Kidney epithelial cell (primary cell): Measurements from ENCODE around the gene RALGPS1. TPM values are rescaled to one million over a fixed set of nuclear protein-coding genes. Genes with fewer than 3 reads are reported as not detected.

ENCODE experiments used
- DNase-seq: peaks from one replicate; pipeline ENCODE4 v3.0.0-alpha.2; 2010; ENCODE audit warnings: low read depth
- H3K27me3 ChIP-seq: 2 replicates; pipeline ENCODE4 v1.6.0; 2011; ENCODE audit warnings: low read length; ENCODE audit not compliant: control insufficient read depth, insufficient read depth
- H3K36me3 ChIP-seq: 2 replicates; pipeline ENCODE4 v1.5.1; 2011; ENCODE audit warnings: low read length; ENCODE audit not compliant: control insufficient read depth, insufficient read depth
- H3K4me3 ChIP-seq: 2 replicates; pipeline ENCODE4 v1.5.1; 2011; ENCODE audit warnings: low read depth, mild to moderate bottlenecking, control low read depth, low read length
- CTCF ChIP-seq: IDR thresholded peaks from 2 replicates; pipeline ENCODE4 v1.5.1; 2011; ENCODE audit warnings: mild to moderate bottlenecking, moderate library complexity, low read length, control low read depth, inconsistent platforms; ENCODE audit not compliant: insufficient read depth, poor library complexity, severe bottlenecking
- total RNA-seq: library from RNA; depleted of rRNA; stranded (reverse); fragments of >200 nt; gene quantifications from 2 replicates; pipeline ENCODE4 v1.2.3, GENCODE V29; 2015

The RALGPS1 gene
- total RNA-seq, 1 donor from 2014 or later, result 5.6 TPM

GRCh38 chr9:127155314-127155960 lies 240.9 kb downstream of the RALGPS1 start:
- no peak for TF ChIP-seq CTCF
- Histone ChIP-seq H3K4me3 (no peak overlapping the region), H3K27me3 (no peaks in the 10 kb centered on the region), H3K36me3 (no peaks in the 10 kb centered on the region)
- no peak for DNase-seq

- no peak for TF ChIP-seq CTCF
- H3K4me3 ChIP-seq, result no peak overlapping the region
- DNase-seq, result no peak
- no peaks in the 10 kb centered on the region for H3K36me3 ChIP-seq
- H3K27me3 ChIP-seq, result no peaks in the 10 kb centered on the region
Measured at GRCh38 chr9:127158786-127159324, 244.3 kb downstream of the RALGPS1 start.

- H3K4me3 ChIP-seq, result no peak overlapping the region
- peak; percentile 86 for DNase-seq
- peak; percentile 45 for TF ChIP-seq CTCF
- H3K27me3 ChIP-seq, result no peaks in the 10 kb centered on the region
- no peaks in the 10 kb centered on the region for H3K36me3 ChIP-seq
Measured at GRCh38 chr9:127159325-127159801, 244.8 kb downstream of the RALGPS1 start.

GRCh38 chr9:127159949-127160610 lies 245.5 kb downstream of the RALGPS1 start:
- no peak overlapping the region for H3K4me3 ChIP-seq
- H3K27me3 ChIP-seq, result no peaks in the 10 kb centered on the region
- no peaks in the 10 kb centered on the region for H3K36me3 ChIP-seq
- DNase-seq, result no peak
- TF ChIP-seq CTCF, result no peak

GRCh38 chr9:127161081-127161624 lies 246.6 kb downstream of the RALGPS1 start:
- no peak overlapping the region for H3K4me3 ChIP-seq
- TF ChIP-seq CTCF, result no peak
- no peaks in the 10 kb centered on the region for H3K36me3 ChIP-seq
- H3K27me3 ChIP-seq, result no peaks in the 10 kb centered on the region
- DNase-seq, result no peak
